NCI-H460 (cell line): ENCODE measurements around the gene SPTBN4. TPM values are rescaled to one million over a fixed set of nuclear protein-coding genes. Genes with fewer than 3 reads are reported as not detected.

Experiments
- small RNA-seq, 2 experiments: library from RNA; depleted of rRNA; stranded (forward); fragments of <200 nt; gene quantifications; one replicate each; pipeline ENCODE3, GENCODE V24; 2014
- total RNA-seq: library from RNA; depleted of rRNA; stranded (reverse); fragments of >200 nt; shearing (Covaris generic); gene quantifications from 2 replicates; pipeline ENCODE4 v1.2.3, GENCODE V29; 2014; rRNA removed

The SPTBN4 gene
- total RNA-seq, 1 experiment from 2014 or later, result 0.82 TPM

Small RNAs within 50 kb of the gene (small RNA-seq; reads per million reads assigned to genes)
- 0 reads per million in 2 experiments for gene RF00017

Other genes starting within 250 kb of the SPTBN4 start
- not detected in 2 replicates for gene TTC9B, start 248.6 kb upstream of the SPTBN4 start, total RNA-seq
- 0.25 TPM in 1 of 2 replicates, not detected in the other for gene CCNP, start 240.3 kb upstream of the SPTBN4 start, total RNA-seq
- gene AKT2, start 181.7 kb upstream of the SPTBN4 start, total RNA-seq, result 39.1 and 39.3 TPM in 2 replicates
- gene C19orf47, start 118.6 kb upstream of the SPTBN4 start, total RNA-seq, result 2.9 and 4.9 TPM in 2 replicates
- gene PLD3, start 118.3 kb upstream of the SPTBN4 start, total RNA-seq, result 110 and 113 TPM in 2 replicates
- gene HIPK4, start 76.8 kb upstream of the SPTBN4 start, total RNA-seq, result not detected in 2 replicates
- gene PRX, start 53.6 kb upstream of the SPTBN4 start, total RNA-seq, result 2.3 and 2.6 TPM in 2 replicates
- 6.3 TPM in 2 replicates for gene SERTAD1, start 41.0 kb upstream of the SPTBN4 start, total RNA-seq
- 12.3 and 17.3 TPM in 2 replicates for gene SERTAD3, start 22.7 kb upstream of the SPTBN4 start, total RNA-seq
- gene BLVRB, start 1.3 kb upstream of the SPTBN4 start, total RNA-seq, result 181 and 210 TPM in 2 replicates
- 23.0 and 25.7 TPM in 2 replicates for gene SHKBP1, start 109.9 kb downstream of the SPTBN4 start, total RNA-seq
- 24.2 and 29.9 TPM in 2 replicates for gene LTBP4, start 134.4 kb downstream of the SPTBN4 start, total RNA-seq
- 9.8 and 10.8 TPM in 2 replicates for gene NUMBL, start 223.7 kb downstream of the SPTBN4 start, total RNA-seq
- gene COQ8B, start 249.9 kb downstream of the SPTBN4 start, total RNA-seq, result 22.9 and 30.7 TPM in 2 replicates